Esophagus squamous epithelium (tissue), 4 donors: ENCODE results near the gene MYO1B.

ENCODE experiments used
- CTCF ChIP-seq, 6 experiments: fragments of 450-650 bp in 4 of 6; fragments of 200-600 bp in 2 of 6; sonication (generic) in 2 of 6; IDR thresholded peaks; one replicate each; pipeline ENCODE4 v1.5.1; 2016 to 2019; ENCODE audit warnings: antibody characterized with exemption in 6 of 6, mild to moderate bottlenecking in 4 of 6, moderate library complexity in 4 of 6
- POLR2A ChIP-seq, 4 donors: fragments of 450-650 bp; IDR thresholded peaks; one replicate each; pipeline ENCODE4 v1.6.1; 2017; ENCODE audit warnings: antibody characterized with exemption in 4 of 4, mild to moderate bottlenecking in 4 of 4, moderate library complexity in 3 of 4

GRCh38 chr2:191197096-191197495 is 48.1 kb upstream of the MYO1B start:
- TF ChIP-seq CTCF (IDR thresholded peaks at IDR 0.05) (no peak), POLR2A (IDR thresholded peaks at IDR 0.05) (no peak)
